Stomach (tissue), 4 donors: ENCODE data around the gene SUN3.

ENCODE experiments used
- CTCF ChIP-seq, 7 experiments: fragments of 450-650 bp in 4 of 7; fragments of 200-600 bp in 3 of 7; sonication (generic) in 3 of 7; IDR thresholded peaks; one replicate each; pipeline ENCODE4 v1.5.1; 2016 to 2019; ENCODE audit warnings: antibody characterized with exemption in 7 of 7, control low read depth in 2 of 7, mild to moderate bottlenecking in 1 of 7
- EP300 ChIP-seq: sonication (generic); formaldehyde crosslinking; IDR thresholded peaks from one replicate; pipeline ENCODE4 v1.6.1; 2017; ENCODE audit warnings: antibody characterized with exemption
- POLR2A ChIP-seq, 4 donors: fragments of 450-650 bp; IDR thresholded peaks; one replicate each; pipeline ENCODE4 v1.6.1; 2016; ENCODE audit warnings: antibody characterized with exemption in 4 of 4, control low read depth in 2 of 4, mild to moderate bottlenecking in 1 of 4, moderate library complexity in 1 of 4
- POLR2AphosphoS5 ChIP-seq, 3 donors: sonication (generic); formaldehyde crosslinking; IDR thresholded peaks; one replicate each; pipeline ENCODE4 v1.6.1; 2016; ENCODE audit warnings: antibody characterized with exemption in 3 of 3

GRCh38 chr7:48048113-48048512 is 19.2 kb upstream of the SUN3 start:
- TF ChIP-seq CTCF (IDR thresholded peaks at IDR 0.05) (no peak), POLR2A (IDR thresholded peaks at IDR 0.05) (no peak), EP300 (no peak), POLR2AphosphoS5 (IDR thresholded peaks at IDR 0.05) (no peak)
